OCI-LY7 (cell line): Measurements from ENCODE around the gene SEPTIN10.

Experiments used
- EZH2phosphoT487 ChIP-seq: fragments of 200-600 bp; sonication (generic); IDR thresholded peaks from 2 replicates; pipeline ENCODE4 v1.6.1; 2018; ENCODE audit warnings: low read depth, borderline replicate concordance, mild to moderate bottlenecking, mixed run types, antibody characterized with exemption, low read length, moderate library complexity, mixed read lengths
- TF ChIP-seq, protein P1 (sequence below): fragments of 200-600 bp; sonication (generic); conservative IDR thresholded peaks from 2 replicates; pipeline ENCODE4 v1.5.1; 2014; ENCODE audit warnings: mild to moderate bottlenecking, antibody characterized with exemption, low read length, moderate library complexity, mixed read lengths

GRCh38 chr2:109494351-109494750 is 119.4 kb downstream of the SEPTIN10 start:
- TF ChIP-seq, protein P1, sequence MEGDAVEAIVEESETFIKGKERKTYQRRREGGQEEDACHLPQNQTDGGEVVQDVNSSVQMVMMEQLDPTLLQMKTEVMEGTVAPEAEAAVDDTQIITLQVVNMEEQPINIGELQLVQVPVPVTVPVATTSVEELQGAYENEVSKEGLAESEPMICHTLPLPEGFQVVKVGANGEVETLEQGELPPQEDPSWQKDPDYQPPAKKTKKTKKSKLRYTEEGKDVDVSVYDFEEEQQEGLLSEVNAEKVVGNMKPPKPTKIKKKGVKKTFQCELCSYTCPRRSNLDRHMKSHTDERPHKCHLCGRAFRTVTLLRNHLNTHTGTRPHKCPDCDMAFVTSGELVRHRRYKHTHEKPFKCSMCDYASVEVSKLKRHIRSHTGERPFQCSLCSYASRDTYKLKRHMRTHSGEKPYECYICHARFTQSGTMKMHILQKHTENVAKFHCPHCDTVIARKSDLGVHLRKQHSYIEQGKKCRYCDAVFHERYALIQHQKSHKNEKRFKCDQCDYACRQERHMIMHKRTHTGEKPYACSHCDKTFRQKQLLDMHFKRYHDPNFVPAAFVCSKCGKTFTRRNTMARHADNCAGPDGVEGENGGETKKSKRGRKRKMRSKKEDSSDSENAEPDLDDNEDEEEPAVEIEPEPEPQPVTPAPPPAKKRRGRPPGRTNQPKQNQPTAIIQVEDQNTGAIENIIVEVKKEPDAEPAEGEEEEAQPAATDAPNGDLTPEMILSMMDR = no peak
- TF ChIP-seq EZH2phosphoT487 = no peak
